Transverse colon (tissue), 4 donors: Measurements from ENCODE around the gene RRM2.

Experiments used
- EP300 ChIP-seq: sonication (generic); formaldehyde crosslinking; IDR thresholded peaks from one replicate; pipeline ENCODE4 v1.6.1; 2017; ENCODE audit warnings: antibody characterized with exemption, low read depth
- POLR2A ChIP-seq: fragments of 450-650 bp; IDR thresholded peaks from one replicate; pipeline ENCODE4 v1.6.1; 2016; ENCODE audit warnings: antibody characterized with exemption, mild to moderate bottlenecking, moderate library complexity
- POLR2AphosphoS5 ChIP-seq, 3 donors: sonication (generic); formaldehyde crosslinking; IDR thresholded peaks; one replicate each; pipeline ENCODE4 v1.6.1; 2016; ENCODE audit warnings: antibody characterized with exemption in 3 of 3
- TF ChIP-seq, protein P1 (sequence below), 5 experiments: fragments of 200-600 bp in 3 of 5; fragments of 450-650 bp in 2 of 5; sonication (generic) in 3 of 5; IDR thresholded peaks; 1 replicate in 2 of 5; 2 replicates in 3 of 5; pipeline ENCODE4 v1.5.1; 2016 to 2017; ENCODE audit warnings: antibody characterized with exemption in 5 of 5, inconsistent platforms in 3 of 5, mild to moderate bottlenecking in 2 of 5, moderate library complexity in 1 of 5

DNA sequence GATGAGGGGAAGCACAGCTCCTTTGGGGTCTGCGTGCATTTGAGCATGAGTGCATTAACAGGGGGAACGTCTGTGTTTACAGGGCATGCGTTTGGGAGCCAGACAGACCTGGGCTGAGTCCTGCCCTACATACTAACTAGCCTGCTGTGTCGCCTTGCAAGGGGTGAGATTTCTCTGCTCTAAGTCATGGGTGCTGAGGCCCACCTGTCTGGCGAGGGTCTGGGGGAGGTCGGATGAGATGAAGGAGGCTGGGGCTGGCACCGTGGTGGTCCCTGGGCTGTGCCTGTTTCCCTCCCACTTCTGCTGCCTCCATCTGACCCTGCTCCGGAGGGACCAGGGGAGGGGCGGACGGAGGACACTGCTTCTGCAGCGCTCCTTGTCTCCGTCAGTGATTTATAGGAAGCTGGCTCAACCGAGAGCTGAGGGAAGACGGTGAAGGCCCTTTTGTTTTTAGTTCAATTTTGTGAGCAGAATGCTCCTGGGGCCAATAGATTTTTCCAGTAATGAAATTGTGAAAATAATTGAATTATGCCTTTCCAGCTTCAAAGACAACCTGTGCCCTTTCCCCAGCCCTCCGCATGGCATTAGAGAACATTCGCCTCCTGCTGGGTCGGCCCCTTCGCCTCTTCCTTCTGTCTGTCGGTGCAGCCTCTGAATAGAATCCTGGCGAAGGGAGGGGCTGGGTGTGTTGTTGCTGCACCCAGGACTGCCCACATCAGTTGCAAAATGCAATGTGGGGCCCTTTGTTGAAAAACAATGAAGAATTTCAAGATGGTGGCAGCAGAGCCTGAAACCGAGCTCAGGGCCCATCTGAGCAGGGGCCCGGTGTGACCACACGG, 49.7 kb downstream of the RRM2 start:
- no peak for TF ChIP-seq POLR2A
- TF ChIP-seq, protein P1, sequence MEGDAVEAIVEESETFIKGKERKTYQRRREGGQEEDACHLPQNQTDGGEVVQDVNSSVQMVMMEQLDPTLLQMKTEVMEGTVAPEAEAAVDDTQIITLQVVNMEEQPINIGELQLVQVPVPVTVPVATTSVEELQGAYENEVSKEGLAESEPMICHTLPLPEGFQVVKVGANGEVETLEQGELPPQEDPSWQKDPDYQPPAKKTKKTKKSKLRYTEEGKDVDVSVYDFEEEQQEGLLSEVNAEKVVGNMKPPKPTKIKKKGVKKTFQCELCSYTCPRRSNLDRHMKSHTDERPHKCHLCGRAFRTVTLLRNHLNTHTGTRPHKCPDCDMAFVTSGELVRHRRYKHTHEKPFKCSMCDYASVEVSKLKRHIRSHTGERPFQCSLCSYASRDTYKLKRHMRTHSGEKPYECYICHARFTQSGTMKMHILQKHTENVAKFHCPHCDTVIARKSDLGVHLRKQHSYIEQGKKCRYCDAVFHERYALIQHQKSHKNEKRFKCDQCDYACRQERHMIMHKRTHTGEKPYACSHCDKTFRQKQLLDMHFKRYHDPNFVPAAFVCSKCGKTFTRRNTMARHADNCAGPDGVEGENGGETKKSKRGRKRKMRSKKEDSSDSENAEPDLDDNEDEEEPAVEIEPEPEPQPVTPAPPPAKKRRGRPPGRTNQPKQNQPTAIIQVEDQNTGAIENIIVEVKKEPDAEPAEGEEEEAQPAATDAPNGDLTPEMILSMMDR (IDR thresholded peaks at IDR 0.05) = no peak
- no peak for TF ChIP-seq EP300
- no peak for TF ChIP-seq POLR2AphosphoS5 (IDR thresholded peaks at IDR 0.05)
